GM12872 (cell line): Measurements from ENCODE around the gene LRGUK.

Source experiments
- CTCF ChIP-seq: IDR thresholded peaks from 3 replicates; pipeline ENCODE4 v1.5.1; 2011; ENCODE audit warnings: low read depth, mild to moderate bottlenecking, low read length, moderate library complexity; ENCODE audit not compliant: insufficient read depth

Gene LRGUK

GRCh38 chr7:134284011-134284410 lies 156.9 kb downstream of the LRGUK start:
- TF ChIP-seq CTCF = no peak

DNA sequence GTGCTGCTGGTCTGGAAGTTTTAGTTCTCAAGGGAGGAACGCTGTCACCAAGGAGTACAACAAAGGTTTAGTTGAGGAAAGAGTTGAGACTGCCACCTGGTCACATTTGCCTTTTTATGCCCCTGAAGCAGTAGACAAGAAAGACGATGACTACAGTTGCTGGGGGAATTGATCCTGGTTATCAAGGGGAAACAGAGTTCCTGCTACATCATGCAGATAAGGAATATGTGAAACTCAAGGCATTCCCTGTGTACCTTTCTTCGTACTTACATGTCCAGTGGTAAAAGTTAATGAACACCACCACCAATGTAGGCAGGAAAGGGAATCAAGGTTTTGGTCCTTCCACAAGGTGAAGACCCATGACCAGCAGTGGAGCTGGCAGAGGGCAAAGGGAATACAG lies 157.8 kb downstream of the LRGUK start:
- no peak for TF ChIP-seq CTCF

GRCh38 chr7:134287916-134288659 lies 160.9 kb downstream of the LRGUK start:
- TF ChIP-seq CTCF = no peak

DNA sequence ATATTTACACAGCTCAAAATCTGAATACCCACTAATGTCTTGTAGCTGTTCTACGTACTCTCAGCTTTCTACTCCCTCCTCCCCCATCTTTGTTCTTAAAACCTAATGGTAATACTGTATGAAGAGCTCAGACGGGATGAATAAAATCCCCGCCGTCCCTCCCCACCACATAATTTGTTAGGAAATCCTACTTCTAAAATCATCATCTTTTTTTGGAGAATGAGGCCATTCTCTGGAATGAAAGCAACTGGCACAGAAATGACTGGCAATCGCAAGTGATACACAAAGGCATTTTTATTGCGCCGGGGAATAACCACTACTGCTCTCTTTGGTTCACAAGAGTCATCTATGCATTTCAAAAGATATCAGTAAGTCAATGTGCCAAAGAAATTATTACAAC lies 162.3 kb downstream of the LRGUK start:
- no peak for TF ChIP-seq CTCF

- no peak for TF ChIP-seq CTCF
Measured at GRCh38 chr7:134289841-134290240, 162.7 kb downstream of the LRGUK start.

DNA sequence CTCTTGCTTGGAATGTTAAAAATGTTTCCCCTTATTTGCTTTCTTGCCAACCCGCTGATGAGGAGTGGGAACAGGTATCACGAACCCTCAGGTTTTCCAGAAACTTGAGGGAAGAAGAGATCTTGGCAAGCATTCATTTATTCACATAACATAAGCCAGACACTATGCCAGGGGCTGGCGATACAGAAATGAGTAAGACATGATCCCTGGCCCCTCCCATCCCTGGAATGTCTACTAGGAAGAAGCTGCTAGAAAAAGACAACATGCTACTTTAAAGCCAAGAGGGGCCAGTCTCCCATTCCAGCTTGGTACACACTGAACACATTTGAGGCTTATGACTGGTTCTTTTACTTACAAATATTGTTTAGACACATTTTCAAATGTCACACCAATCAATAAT lies 163.1 kb downstream of the LRGUK start:
- no peak for TF ChIP-seq CTCF

DNA sequence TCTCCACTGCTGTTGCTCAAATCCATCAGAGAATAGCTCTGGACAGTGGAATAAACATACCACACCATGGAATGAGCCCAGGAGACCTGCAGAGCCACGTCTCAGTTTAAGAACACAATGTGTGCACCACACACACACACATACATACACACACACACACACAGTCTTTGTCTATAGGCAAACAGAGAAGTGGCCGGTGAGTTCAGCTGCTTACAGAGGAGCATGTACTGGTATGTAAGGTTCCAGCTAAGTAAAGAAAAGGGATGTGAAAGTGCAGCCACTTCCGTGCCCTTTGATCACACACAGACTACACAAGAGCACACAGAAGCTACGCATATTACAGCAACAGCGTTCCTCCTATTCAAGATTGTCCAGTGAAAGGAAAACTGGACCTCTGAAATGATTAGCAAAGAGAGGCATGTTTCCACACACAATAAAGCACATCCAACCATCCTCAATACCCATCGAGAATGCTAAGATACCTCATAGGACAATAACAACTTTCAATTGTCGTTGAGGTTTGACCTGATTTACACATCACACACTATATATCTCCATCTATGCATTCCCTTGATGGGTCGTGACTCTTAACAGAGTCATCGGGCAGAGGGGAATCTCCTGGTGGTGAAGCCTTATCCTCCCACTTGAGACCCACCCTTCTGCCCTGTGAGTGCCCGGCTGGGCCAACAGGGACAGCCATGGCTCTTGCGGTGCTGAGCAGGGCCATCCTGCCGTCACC lies 166.0 kb downstream of the LRGUK start:
- TF ChIP-seq CTCF = no peak
